H1 (cell line): ENCODE data around the gene PPARD. TPM values are rescaled to one million over a fixed set of nuclear protein-coding genes. Genes with fewer than 3 reads are reported as not detected.

ENCODE experiments used
- CTCF ChIA-PET: fragments of 300-600 bp; sonication (Branson Sonifier 250); formaldehyde crosslinking; loops from one replicate; lab custom pipeline; 2021; ENCODE audit not compliant: partially characterized antibody; lab: Charles Lee
- POLR2A ChIA-PET: fragments of 300-600 bp; sonication (Branson Sonifier 250); formaldehyde crosslinking; loops from one replicate; lab custom pipeline; 2021; ENCODE audit warnings: inconsistent platforms; ENCODE audit not compliant: partially characterized antibody; lab: Charles Lee
- DNase-seq, 2 experiments: peaks; one replicate each; pipeline versions ENCODE4 v3.0.0 to v3.0.0-alpha.2; 2010 to 2022; ENCODE audit warnings: low spot score in 2 of 2, low read depth in 1 of 2, mixed read lengths in 1 of 2
- FAIRE-seq: peaks from 2 replicates; lab custom pipeline; 2011; peaks lifted over from hg19 to GRCh38; lab: Jason Lieb, UNC
- H2AFZ ChIP-seq: 2 replicates; pipeline ENCODE4 v1.8.1; 2012; ENCODE audit warnings: low read length, inconsistent platforms
- H2AK5ac ChIP-seq: 2 replicates; pipeline ENCODE4 v1.6.1; 2013; ENCODE audit warnings: low read depth, low read length
- H2BK120ac ChIP-seq: replicated peaks from 2 replicates; pipeline ENCODE3; 2013; ENCODE audit warnings: low read depth, low read length, inconsistent platforms
- H2BK12ac ChIP-seq: 2 replicates; pipeline ENCODE4 v1.6.1; 2013; ENCODE audit warnings: low read depth, low read length
- H2BK15ac ChIP-seq: 2 replicates; pipeline ENCODE4 v1.6.1; 2013; ENCODE audit warnings: low read length
- H2BK20ac ChIP-seq: 2 replicates; pipeline ENCODE4 v1.6.1; 2013; ENCODE audit warnings: low read length
- H2BK5ac ChIP-seq: 2 replicates; pipeline ENCODE4 v1.6.1; 2013; ENCODE audit warnings: low read depth, low read length
- H3K14ac ChIP-seq: 2 replicates; pipeline ENCODE4 v1.6.1; 2013; ENCODE audit warnings: inconsistent platforms; ENCODE audit not compliant: insufficient read length
- H3K18ac ChIP-seq: 2 replicates; pipeline ENCODE4 v1.6.1; 2013; ENCODE audit warnings: low read length; ENCODE audit errors: extremely low read depth
- H3K23ac ChIP-seq: 2 replicates; pipeline ENCODE4 v1.6.1; 2013; ENCODE audit warnings: inconsistent platforms; ENCODE audit not compliant: insufficient read length
- H3K23me2 ChIP-seq: 2 replicates; pipeline ENCODE4 v1.6.1; 2013; ENCODE audit warnings: low read depth, low read length
- H3K27ac ChIP-seq: 2 replicates; pipeline ENCODE4 v1.6.1; 2011; ENCODE audit warnings: low read depth, low read length, inconsistent platforms
- H3K27me3 ChIP-seq, 4 experiments: replicated peaks in 1 of 4; 1 replicate in 1 of 4; 2 replicates in 3 of 4; pipeline versions ENCODE4 v1.6.1 to v1.8.1; 2011 to 2013; ENCODE audit warnings: low read length in 3 of 4, mild to moderate bottlenecking in 3 of 4, inconsistent platforms in 2 of 4, mixed read lengths in 2 of 4, moderate library complexity in 1 of 4; ENCODE audit not compliant: control insufficient read depth in 3 of 4, insufficient read depth in 3 of 4; ENCODE audit errors: extremely low read depth in 1 of 4
- H3K36me3 ChIP-seq, 4 experiments: 2 replicates each; pipeline versions ENCODE4 v1.6.1 to v1.8.1; 2011 to 2013; ENCODE audit warnings: mild to moderate bottlenecking in 4 of 4, low read length in 3 of 4, moderate library complexity in 2 of 4, control low read depth in 1 of 4, inconsistent platforms in 1 of 4; ENCODE audit not compliant: insufficient read depth in 4 of 4, control insufficient read depth in 2 of 4
- H3K4ac ChIP-seq: replicated peaks from 2 replicates; pipeline ENCODE3; 2013; ENCODE audit warnings: low read length, low read depth, mixed read lengths, inconsistent platforms; ENCODE audit not compliant: insufficient read length
- H3K4me1 ChIP-seq, 4 experiments: replicated peaks in 1 of 4; 1 replicate in 1 of 4; 2 replicates in 3 of 4; pipeline versions ENCODE4 v1.6.1 to v1.8.1; 2011 to 2013; ENCODE audit warnings: low read length in 3 of 4, inconsistent platforms in 2 of 4, mixed read lengths in 1 of 4; ENCODE audit not compliant: insufficient read depth in 4 of 4, control insufficient read depth in 3 of 4
- H3K4me2 ChIP-seq, 2 experiments: 2 replicates each; pipeline versions ENCODE4 v1.6.1 to v1.8.1; 2011 to 2013; ENCODE audit warnings: low read depth in 2 of 2, low read length in 2 of 2, control low read depth in 1 of 2, inconsistent platforms in 1 of 2, mild to moderate bottlenecking in 1 of 2; ENCODE audit not compliant: insufficient read depth in 1 of 2
- H3K4me3 ChIP-seq, 4 experiments: fragments of 200-600, 300-600 bp in 1 of 4; sonication (generic), shearing (Covaris generic), sonication (Bioruptor Twin) in 1 of 4; 2 replicates each; pipeline versions ENCODE4 v1.5.1 to v1.8.1; 2011 to 2016; ENCODE audit warnings: low read length in 4 of 4, low read depth in 3 of 4, control low read depth in 2 of 4, inconsistent platforms in 2 of 4, mild to moderate bottlenecking in 2 of 4, mixed read lengths in 1 of 4, moderate library complexity in 1 of 4; ENCODE audit not compliant: insufficient read depth in 2 of 4; ENCODE audit errors: extremely low read depth in 1 of 4
- H3K56ac ChIP-seq: replicated peaks from 2 replicates; pipeline ENCODE3; 2013; ENCODE audit warnings: low read depth, mild to moderate bottlenecking, mixed read lengths, low read length, inconsistent platforms; ENCODE audit not compliant: insufficient read length
- H3K79me1 ChIP-seq: 2 replicates; pipeline ENCODE4 v1.6.1; 2013; ENCODE audit warnings: low read depth, low read length, control low read depth
- H3K79me2 ChIP-seq, 2 experiments: 2 replicates each; pipeline versions ENCODE4 v1.6.1 to v1.8.1; 2012 to 2013; ENCODE audit warnings: low read length in 2 of 2, mild to moderate bottlenecking in 2 of 2, inconsistent platforms in 1 of 2; ENCODE audit not compliant: insufficient read depth in 2 of 2, control insufficient read depth in 1 of 2
- H3K9ac ChIP-seq, 4 experiments: replicated peaks in 1 of 4; 1 replicate in 1 of 4; 2 replicates in 3 of 4; pipeline versions ENCODE4 v1.6.1 to v1.8.1; 2011 to 2013; ENCODE audit warnings: low read depth in 3 of 4, low read length in 3 of 4, control low read depth in 2 of 4, mild to moderate bottlenecking in 2 of 4, moderate library complexity in 2 of 4, inconsistent platforms in 1 of 4; ENCODE audit errors: extremely low read depth in 1 of 4
- H3K9me3 ChIP-seq, 2 experiments: 2 replicates each; pipeline versions ENCODE4 v1.6.1 to v1.8.1; 2012 to 2013; ENCODE audit warnings: mild to moderate bottlenecking in 2 of 2, moderate library complexity in 2 of 2, control low read depth in 1 of 2, inconsistent platforms in 1 of 2, low read depth in 1 of 2, low read length in 1 of 2, mixed read lengths in 1 of 2; ENCODE audit not compliant: insufficient read depth in 2 of 2
- H4K20me1 ChIP-seq, 2 experiments: replicated peaks in 1 of 2; 2 replicates each; pipeline versions ENCODE3 to v1.8.1; 2011 to 2013; ENCODE audit warnings: inconsistent platforms in 2 of 2, low read length in 2 of 2, mild to moderate bottlenecking in 1 of 2; ENCODE audit not compliant: insufficient read depth in 2 of 2, control insufficient read depth in 1 of 2
- H4K5ac ChIP-seq: 2 replicates; pipeline ENCODE4 v1.6.1; 2013; ENCODE audit warnings: low read length, low read depth, mixed read lengths, inconsistent platforms; ENCODE audit not compliant: insufficient read length
- H4K8ac ChIP-seq: 2 replicates; pipeline ENCODE4 v1.8.0; 2013; ENCODE audit warnings: mild to moderate bottlenecking, moderate library complexity, low read length, inconsistent platforms; ENCODE audit not compliant: insufficient read depth; ENCODE audit errors: extremely low read depth
- H4K91ac ChIP-seq: replicated peaks from 2 replicates; pipeline ENCODE3; 2013; ENCODE audit warnings: low read length, mixed read lengths, inconsistent platforms; ENCODE audit not compliant: insufficient read length
- GABPA ChIP-seq: IDR thresholded peaks from 2 replicates; pipeline ENCODE4 v1.6.1; 2011; ENCODE audit warnings: mild to moderate bottlenecking, low read length, moderate library complexity, borderline replicate concordance; ENCODE audit not compliant: insufficient read depth
- POLR2AphosphoS5 ChIP-seq: IDR thresholded peaks from 2 replicates; pipeline ENCODE4 v1.6.1; 2011; ENCODE audit warnings: low read depth, low read length
- polyA plus RNA-seq, 7 experiments: library from polyadenylated mRNA; depleted of rRNA in 3 of 7; stranded (reverse) in 5 of 7; unstranded in 2 of 7; fragments of >200 nt in 5 of 7; fragments of 200-250 nt in 2 of 7; gene quantifications; 1 replicate in 5 of 7; 2 replicates in 1 of 7; 4 replicates in 1 of 7; pipeline versions ENCODE4 v1.2.1 to v1.2.3, GENCODE V29; 2011 to 2013; ENCODE audit warnings: missing spikeins in 2 of 7, mixed read lengths in 2 of 7
- total RNA-seq: library from RNA; stranded (reverse); fragmentation: NEBNext Ultra II Directional; extraction: Animal tissue kit (Norgen Biotek cat#: 25700); gene quantifications from 2 replicates; pipeline ENCODE4 v1.2.1, GENCODE V29; 2021

Gene PPARD
- total and polyA plus RNA-seq, 2 of the 8 experiments (the other 6 are each of a cell fraction or from before 2014, with no cell fraction given), result 14.6 to 14.9 TPM

DNA sequence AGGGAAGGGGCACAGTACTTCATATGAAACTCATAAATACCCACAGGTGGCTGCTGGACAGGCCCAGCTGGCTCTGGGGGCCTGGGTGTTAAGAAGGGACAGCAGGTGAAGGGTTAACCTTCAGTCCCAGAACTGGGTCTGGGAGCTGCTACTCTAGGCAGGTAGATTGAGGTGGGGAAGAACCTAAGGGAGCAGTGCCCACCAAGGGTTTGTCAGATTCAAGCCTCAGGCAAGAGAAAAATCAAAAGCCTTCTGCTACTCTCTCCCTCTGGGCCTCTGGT, 131.4 kb downstream of the PPARD start:
- DNase-seq, result peak in 1 of 2 experiments; percentile 53
- H4K91ac ChIP-seq, result no peak overlapping the region
- no peak overlapping the region for H2AFZ ChIP-seq
- no peak overlapping the region for H3K9ac ChIP-seq
- H2AK5ac ChIP-seq, result no peak overlapping the region
- H2BK15ac ChIP-seq, result no peak overlapping the region
- H3K4me2 ChIP-seq, result no peak overlapping the region
- no peak overlapping the region for H3K23ac ChIP-seq
- POLR2A ChIA-PET, result interaction anchor here (0.8 to 30.9 kb wide), 11 partner anchors 8 to 177 kb away, joined by 3 to 1319 read pairs (median 4); partner anchors contain the start of genes DEF6, FANCE and TEAD3
- peaks cover 0 to 8% (median 5%) of the 10 kb centered on the region in 4 experiments; a peak in 6 of 7 replicates for H3K4me1 ChIP-seq
- H2BK12ac ChIP-seq, result no peak overlapping the region
- peaks cover 32 to 33% of the 10 kb centered on the region in 2 experiments for H4K20me1 ChIP-seq
- H2BK120ac ChIP-seq, result no peak overlapping the region
- H3K4me3 ChIP-seq, result no peak overlapping the region
- no peak overlapping the region for H2BK5ac ChIP-seq
- no peak overlapping the region; the same call in 1 of the 2 replicates for H3K18ac ChIP-seq
- H3K36me3 ChIP-seq, result peaks cover 24 to 64% (median 32%) of the 10 kb centered on the region in 4 experiments
- H3K79me2 ChIP-seq, result peaks cover 10 to 24% of the 10 kb centered on the region in 2 experiments
- peaks cover 4% of the 10 kb centered on the region; the same call in 1 of the 2 replicates for H3K79me1 ChIP-seq
- H3K27me3 ChIP-seq, result no peaks in the 10 kb centered on the region
- no peak overlapping the region for H3K4ac ChIP-seq
- CTCF ChIA-PET, result interaction anchor here (0.6 to 2.7 kb wide), 7 partner anchors 8 to 126 kb away, joined by 3 to 8 read pairs (median 3); no protein-coding TSS in a partner anchor
- peaks cover 11% of the 10 kb centered on the region for H3K23me2 ChIP-seq
- no peaks in the 10 kb centered on the region for H3K9me3 ChIP-seq
- no peak overlapping the region for H3K56ac ChIP-seq
- no peak overlapping the region for H4K8ac ChIP-seq
- H3K14ac ChIP-seq, result no peak overlapping the region
- no peak for FAIRE-seq
- no peak overlapping the region for H2BK20ac ChIP-seq
- no peak overlapping the region for H4K5ac ChIP-seq
- no peak overlapping the region for H3K27ac ChIP-seq
- TF ChIP-seq POLR2AphosphoS5, result peak; percentile 77; the same call in 1 of the 2 replicates
- TF ChIP-seq GABPA, result no peak
